Fibroblast of lung (primary cell): Measurements from ENCODE around the gene WWOX. TPM values are rescaled to one million over a fixed set of nuclear protein-coding genes. Genes with fewer than 3 reads are reported as not detected.

Experiments used
- DNase-seq, 2 donors: peaks; one replicate each; pipeline versions ENCODE4 v3.0.0 to v3.0.0-alpha.2; 2010; ENCODE audit warnings: low read depth in 2 of 2
- H2AFZ ChIP-seq: 2 replicates; pipeline ENCODE4 v1.5.1; 2012; ENCODE audit warnings: low read length, control low read depth, inconsistent platforms
- H3K27ac ChIP-seq: 2 replicates; pipeline ENCODE4 v1.5.1; 2011; ENCODE audit warnings: low read length, control low read depth; ENCODE audit not compliant: insufficient read depth
- H3K27me3 ChIP-seq: 2 replicates; pipeline ENCODE4 v1.5.1; 2011; ENCODE audit warnings: mild to moderate bottlenecking, low read length; ENCODE audit not compliant: control insufficient read depth, insufficient read depth
- H3K36me3 ChIP-seq: 2 replicates; pipeline ENCODE4 v1.5.1; 2011; ENCODE audit warnings: low read length; ENCODE audit not compliant: control insufficient read depth, insufficient read depth
- H3K4me1 ChIP-seq: 2 replicates; pipeline ENCODE4 v1.5.1; 2011; ENCODE audit warnings: low read length; ENCODE audit not compliant: control insufficient read depth, insufficient read depth; ENCODE audit errors: extremely low read depth
- H3K4me2 ChIP-seq: 2 replicates; pipeline ENCODE4 v1.5.1; 2011; ENCODE audit warnings: low read length, control low read depth; ENCODE audit not compliant: insufficient read depth; ENCODE audit errors: extremely low read depth
- H3K4me3 ChIP-seq, 4 experiments: fragments of 200-600 bp in 1 of 4; sonication (generic) in 1 of 4; replicated peaks in 1 of 4; 2 replicates each; pipeline ENCODE4 v1.5.1; 2011 to 2016; ENCODE audit warnings: low read length in 4 of 4, low read depth in 3 of 4, mild to moderate bottlenecking in 3 of 4, control low read depth in 2 of 4, inconsistent platforms in 1 of 4, mixed read lengths in 1 of 4; ENCODE audit not compliant: insufficient read depth in 1 of 4; ENCODE audit errors: control extremely low read depth in 1 of 4
- H3K79me2 ChIP-seq: 2 replicates; pipeline ENCODE4 v1.5.1; 2012; ENCODE audit warnings: mild to moderate bottlenecking, low read length, inconsistent platforms; ENCODE audit not compliant: control insufficient read depth, insufficient read depth
- H3K9ac ChIP-seq: 2 replicates; pipeline ENCODE4 v1.5.1; 2011; ENCODE audit warnings: mild to moderate bottlenecking, low read length, control low read depth; ENCODE audit not compliant: insufficient read depth
- H3K9me3 ChIP-seq: 2 replicates; pipeline ENCODE4 v1.5.1; 2012; ENCODE audit warnings: low read depth, low read length; ENCODE audit not compliant: control insufficient read depth, insufficient read depth
- H4K20me1 ChIP-seq: 2 replicates; pipeline ENCODE4 v1.5.1; 2011; ENCODE audit warnings: low read length; ENCODE audit not compliant: control insufficient read depth, insufficient read depth; ENCODE audit errors: extremely low read depth
- EZH2 ChIP-seq: IDR thresholded peaks from 2 replicates; pipeline ENCODE4 v1.5.1; 2012; ENCODE audit warnings: low read length, control low read depth, mild to moderate bottlenecking; ENCODE audit errors: missing control alignments
- polyA plus RNA-seq, 2 donors: library from polyadenylated mRNA; depleted of rRNA in 1 of 2; stranded (reverse) in 1 of 2; unstranded in 1 of 2; fragments of >200 nt; gene quantifications; 2 replicates each; pipeline ENCODE4 v1.2.1, GENCODE V29; 2011 to 2012; ENCODE audit warnings: missing spikeins in 1 of 2
- total RNA-seq: library from RNA; depleted of rRNA; stranded (reverse); fragments of >200 nt; gene quantifications from 2 replicates; pipeline ENCODE4 v1.2.1, GENCODE V29; 2014
- TF ChIP-seq, protein P1 (sequence below), 2 donors: IDR thresholded peaks in 1 of 2; conservative IDR thresholded peaks in 1 of 2; 1 replicate in 1 of 2; 2 replicates in 1 of 2; pipeline ENCODE4 v1.5.1; 2011 to 2012; ENCODE audit warnings: low read length in 2 of 2, control low read depth in 1 of 2, inconsistent platforms in 1 of 2, low read depth in 1 of 2, mild to moderate bottlenecking in 1 of 2

Gene WWOX
- total and polyA plus RNA-seq, 2 donors (not counting 1 experiment from before 2014, with no cell fraction given), result 5.6 to 16.3 TPM

DNA sequence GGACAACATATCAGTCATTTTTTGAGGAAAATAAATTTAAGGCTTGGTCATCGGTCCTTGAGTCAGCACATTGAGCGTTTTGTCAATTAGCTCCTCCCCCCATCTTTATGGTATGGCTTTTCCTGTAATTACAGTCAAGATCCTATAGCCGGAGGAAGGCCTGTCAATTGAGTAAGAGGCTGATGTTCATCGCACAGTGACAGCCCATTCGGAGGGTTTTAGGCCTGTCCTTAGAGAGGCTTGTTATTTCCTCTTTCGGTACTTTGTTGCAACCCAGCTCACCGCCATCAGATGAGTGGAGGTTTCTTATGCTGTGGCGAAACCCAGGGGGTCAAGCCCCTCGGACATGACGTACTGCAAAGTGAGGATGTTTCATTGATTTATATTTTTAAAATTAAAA, 395.2 kb downstream of the WWOX start:
- Histone ChIP-seq H3K27ac (no peak overlapping the region), H3K4me3 (no peak overlapping the region), H3K9me3 (no peaks in the 10 kb centered on the region), H4K20me1 (no peaks in the 10 kb centered on the region), H3K4me1 (no peaks in the 10 kb centered on the region), H3K27me3 (no peaks in the 10 kb centered on the region), H3K36me3 (no peaks in the 10 kb centered on the region), H3K4me2 (no peak overlapping the region), H2AFZ (no peak overlapping the region), H3K79me2 (no peaks in the 10 kb centered on the region), H3K9ac (no peak overlapping the region)
- no peak for TF ChIP-seq EZH2
- TF ChIP-seq, protein P1, sequence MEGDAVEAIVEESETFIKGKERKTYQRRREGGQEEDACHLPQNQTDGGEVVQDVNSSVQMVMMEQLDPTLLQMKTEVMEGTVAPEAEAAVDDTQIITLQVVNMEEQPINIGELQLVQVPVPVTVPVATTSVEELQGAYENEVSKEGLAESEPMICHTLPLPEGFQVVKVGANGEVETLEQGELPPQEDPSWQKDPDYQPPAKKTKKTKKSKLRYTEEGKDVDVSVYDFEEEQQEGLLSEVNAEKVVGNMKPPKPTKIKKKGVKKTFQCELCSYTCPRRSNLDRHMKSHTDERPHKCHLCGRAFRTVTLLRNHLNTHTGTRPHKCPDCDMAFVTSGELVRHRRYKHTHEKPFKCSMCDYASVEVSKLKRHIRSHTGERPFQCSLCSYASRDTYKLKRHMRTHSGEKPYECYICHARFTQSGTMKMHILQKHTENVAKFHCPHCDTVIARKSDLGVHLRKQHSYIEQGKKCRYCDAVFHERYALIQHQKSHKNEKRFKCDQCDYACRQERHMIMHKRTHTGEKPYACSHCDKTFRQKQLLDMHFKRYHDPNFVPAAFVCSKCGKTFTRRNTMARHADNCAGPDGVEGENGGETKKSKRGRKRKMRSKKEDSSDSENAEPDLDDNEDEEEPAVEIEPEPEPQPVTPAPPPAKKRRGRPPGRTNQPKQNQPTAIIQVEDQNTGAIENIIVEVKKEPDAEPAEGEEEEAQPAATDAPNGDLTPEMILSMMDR (conservative IDR thresholded peaks at IDR 0.05 in 1 of 2, IDR thresholded peaks at IDR 0.05 in 1 of 2; ENCODE audit: low read depth in 1 of 2, low read length in 2 of 2), result no peak
- DNase-seq, result no peak

DNA sequence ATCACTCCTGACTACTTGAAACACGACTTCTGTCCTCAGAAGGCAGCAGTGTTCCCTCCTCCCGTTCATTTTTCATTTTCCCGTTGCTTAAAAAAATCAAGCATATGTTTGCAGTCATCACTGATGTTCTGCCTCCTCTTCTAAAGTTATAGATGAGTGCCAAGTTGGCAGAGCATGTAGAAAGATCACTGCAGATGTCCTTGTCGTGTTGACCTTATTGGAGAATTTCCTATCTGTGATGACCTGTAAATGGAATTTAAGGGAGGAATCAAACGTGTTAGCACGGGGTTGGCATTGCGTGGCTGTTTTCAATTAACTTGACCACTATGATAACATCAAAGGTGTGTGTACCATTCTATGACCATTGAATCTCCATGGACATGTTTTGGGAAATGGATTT, 396.7 kb downstream of the WWOX start:
- TF ChIP-seq, protein P1 (conservative IDR thresholded peaks at IDR 0.05 in 1 of 2, IDR thresholded peaks at IDR 0.05 in 1 of 2; ENCODE audit: low read depth in 1 of 2, low read length in 2 of 2), result no peak
- no peak for TF ChIP-seq EZH2
- Histone ChIP-seq H3K9me3 (no peaks in the 10 kb centered on the region), H3K79me2 (no peaks in the 10 kb centered on the region), H3K36me3 (no peaks in the 10 kb centered on the region), H3K4me3 (no peak overlapping the region), H2AFZ (no peak overlapping the region), H4K20me1 (no peaks in the 10 kb centered on the region), H3K27ac (no peak overlapping the region), H3K4me1 (no peaks in the 10 kb centered on the region), H3K4me2 (no peak overlapping the region), H3K9ac (no peak overlapping the region), H3K27me3 (no peaks in the 10 kb centered on the region)
- no peak for DNase-seq

DNA sequence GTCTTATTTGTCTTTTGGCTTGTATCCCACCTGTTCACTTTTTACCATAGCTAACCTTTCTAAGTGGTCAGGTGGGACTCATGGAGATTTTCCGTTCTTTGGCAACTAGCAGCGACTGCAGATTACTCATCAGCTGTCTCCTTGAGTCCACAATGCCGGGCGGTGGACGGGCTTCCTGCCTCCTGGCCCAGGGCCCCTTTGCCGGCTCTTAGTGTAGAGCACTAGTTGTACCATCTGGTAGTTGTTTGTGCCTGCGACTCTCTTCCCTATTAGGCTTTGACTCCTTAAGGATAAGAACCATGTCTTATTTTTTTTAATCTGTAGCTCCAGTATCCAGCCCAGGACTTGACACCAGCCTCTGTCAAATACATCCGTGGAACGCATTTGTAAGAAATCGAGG, 399.9 kb downstream of the WWOX start:
- no peaks in the 10 kb centered on the region for H4K20me1 ChIP-seq
- no peaks in the 10 kb centered on the region for H3K36me3 ChIP-seq
- no peaks in the 10 kb centered on the region for H3K4me1 ChIP-seq
- no peak overlapping the region for H3K4me3 ChIP-seq
- H3K27me3 ChIP-seq, result no peaks in the 10 kb centered on the region
- TF ChIP-seq, protein P1 (conservative IDR thresholded peaks at IDR 0.05 in 1 of 2, IDR thresholded peaks at IDR 0.05 in 1 of 2; ENCODE audit: low read depth in 1 of 2, low read length in 2 of 2), result no peak
- no peaks in the 10 kb centered on the region for H3K9me3 ChIP-seq
- H3K9ac ChIP-seq, result no peak overlapping the region
- H3K27ac ChIP-seq, result no peak overlapping the region
- no peak for DNase-seq
- H2AFZ ChIP-seq, result no peak overlapping the region
- H3K79me2 ChIP-seq, result no peaks in the 10 kb centered on the region
- no peak overlapping the region for H3K4me2 ChIP-seq
